GM21619 (cell line): ENCODE data around the gene STX4.

Experiments used
- ATAC-seq: cut with Tn5 transposase; IDR thresholded peaks from one replicate; pipeline ENCODE4 v1.9.1; 2021; ENCODE audit not compliant: unreplicated experiment

Gene STX4

GRCh38 chr16:31064882-31065461 lies 31.6 kb downstream of the STX4 start:
- no peak for ATAC-seq

GRCh38 chr16:31067342-31067741 lies 34.0 kb downstream of the STX4 start:
- ATAC-seq, result no peak

- no peak for ATAC-seq
Observed at GRCh38 chr16:31071861-31072260, 38.5 kb downstream of the STX4 start.

- ATAC-seq, result no peak
Observed at GRCh38 chr16:31072540-31073141, 39.3 kb downstream of the STX4 start.

GRCh38 chr16:31073142-31073969 lies 40.0 kb downstream of the STX4 start:
- peak; percentile 49 for ATAC-seq

- peak; percentile 69 for ATAC-seq
Observed at GRCh38 chr16:31073970-31074813, 40.8 kb downstream of the STX4 start, which contains the start of the genes ZNF646 and ZNF668. Gene ZNF646 (plus strand): TSS chr16:31074422. CDS start chr16:31076325, 1,903 bp downstream. Gene ZNF668 (minus strand): TSS chr16:31074240. CDS start chr16:31064459, 9,781 bp downstream.

- no peak for ATAC-seq
Observed at GRCh38 chr16:31074814-31075183, 41.4 kb downstream of the STX4 start.

GRCh38 chr16:31076319-31076718 lies 43.0 kb downstream of the STX4 start:
- no peak for ATAC-seq

GRCh38 chr16:31077024-31077423 lies 43.7 kb downstream of the STX4 start:
- ATAC-seq, result no peak

- ATAC-seq, result no peak
Observed at GRCh38 chr16:31077592-31078396, 44.4 kb downstream of the STX4 start.

- no peak for ATAC-seq
Observed at GRCh38 chr16:31078597-31079341, 45.4 kb downstream of the STX4 start.

- no peak for ATAC-seq
Observed at GRCh38 chr16:31079342-31079944, 46.1 kb downstream of the STX4 start.

GRCh38 chr16:31080035-31080629 lies 46.8 kb downstream of the STX4 start:
- no peak for ATAC-seq

- ATAC-seq, result no peak
Observed at GRCh38 chr16:31080756-31081419, 47.5 kb downstream of the STX4 start.

- ATAC-seq, result no peak
Observed at GRCh38 chr16:31081428-31082351, 48.3 kb downstream of the STX4 start.

- no peak for ATAC-seq
Observed at GRCh38 chr16:31082368-31083045, 49.1 kb downstream of the STX4 start.

- ATAC-seq, result no peak
Observed at GRCh38 chr16:31083081-31083480, 49.7 kb downstream of the STX4 start.
